ENCODE results near the gene TSR3.

TSR3 gene

GRCh38 chr16:1325673-1326371 is 25.9 kb downstream of the TSR3 start:
- no peak for DNase-seq (ENCODE audit: low read depth in 2 of 2)

DNA sequence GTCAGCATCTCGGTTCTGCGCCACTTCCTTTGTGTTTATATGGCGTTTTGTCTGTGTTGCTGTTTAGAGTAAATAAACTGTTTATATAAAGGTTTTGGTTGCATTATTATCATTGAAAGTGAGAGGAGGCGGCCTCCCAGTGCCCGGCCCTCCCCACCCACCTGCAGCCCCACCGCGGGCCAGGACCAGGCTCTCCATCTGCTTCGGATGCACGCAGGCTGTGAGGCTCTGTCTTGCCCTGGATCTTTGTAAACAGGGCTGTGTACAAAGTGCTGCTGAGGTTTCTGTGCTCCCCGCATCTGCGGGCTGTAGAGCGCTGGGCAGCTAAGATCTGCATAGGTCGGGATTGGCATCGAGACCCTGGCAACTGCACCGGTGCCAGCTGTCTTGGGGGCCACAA is 26.4 kb downstream of the TSR3 start:
- no peak for DNase-seq (ENCODE audit: low read depth in 2 of 2)

DNA sequence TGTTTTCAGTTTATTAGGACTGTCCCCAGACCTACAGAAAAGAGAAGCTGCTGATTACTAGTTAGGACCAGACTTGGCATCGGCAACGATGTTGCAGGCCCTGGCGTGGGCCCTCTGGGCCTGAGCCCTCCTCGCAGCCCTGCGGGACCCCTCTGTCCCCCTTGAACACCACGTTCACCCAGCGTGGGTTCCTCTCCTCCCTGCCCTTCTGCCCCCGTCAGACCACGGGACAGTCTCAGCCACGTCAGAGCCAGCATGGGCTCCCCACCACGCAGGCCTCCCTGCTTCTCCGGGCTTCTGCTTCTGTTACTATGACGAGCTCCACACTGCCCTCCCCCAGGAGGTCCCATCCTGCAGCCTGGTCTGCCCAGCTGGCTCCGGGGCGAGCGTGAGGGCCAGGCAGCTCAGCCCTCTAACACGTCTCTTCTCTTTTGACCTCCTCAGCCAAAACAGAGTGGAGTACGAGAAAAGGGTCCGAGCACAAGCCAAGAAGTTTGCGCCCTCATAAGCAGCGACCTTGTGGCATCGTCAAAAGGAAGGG is 27.3 kb downstream of the TSR3 start:
- DNase-seq (ENCODE audit: low read depth in 2 of 2) = no peak

DNA sequence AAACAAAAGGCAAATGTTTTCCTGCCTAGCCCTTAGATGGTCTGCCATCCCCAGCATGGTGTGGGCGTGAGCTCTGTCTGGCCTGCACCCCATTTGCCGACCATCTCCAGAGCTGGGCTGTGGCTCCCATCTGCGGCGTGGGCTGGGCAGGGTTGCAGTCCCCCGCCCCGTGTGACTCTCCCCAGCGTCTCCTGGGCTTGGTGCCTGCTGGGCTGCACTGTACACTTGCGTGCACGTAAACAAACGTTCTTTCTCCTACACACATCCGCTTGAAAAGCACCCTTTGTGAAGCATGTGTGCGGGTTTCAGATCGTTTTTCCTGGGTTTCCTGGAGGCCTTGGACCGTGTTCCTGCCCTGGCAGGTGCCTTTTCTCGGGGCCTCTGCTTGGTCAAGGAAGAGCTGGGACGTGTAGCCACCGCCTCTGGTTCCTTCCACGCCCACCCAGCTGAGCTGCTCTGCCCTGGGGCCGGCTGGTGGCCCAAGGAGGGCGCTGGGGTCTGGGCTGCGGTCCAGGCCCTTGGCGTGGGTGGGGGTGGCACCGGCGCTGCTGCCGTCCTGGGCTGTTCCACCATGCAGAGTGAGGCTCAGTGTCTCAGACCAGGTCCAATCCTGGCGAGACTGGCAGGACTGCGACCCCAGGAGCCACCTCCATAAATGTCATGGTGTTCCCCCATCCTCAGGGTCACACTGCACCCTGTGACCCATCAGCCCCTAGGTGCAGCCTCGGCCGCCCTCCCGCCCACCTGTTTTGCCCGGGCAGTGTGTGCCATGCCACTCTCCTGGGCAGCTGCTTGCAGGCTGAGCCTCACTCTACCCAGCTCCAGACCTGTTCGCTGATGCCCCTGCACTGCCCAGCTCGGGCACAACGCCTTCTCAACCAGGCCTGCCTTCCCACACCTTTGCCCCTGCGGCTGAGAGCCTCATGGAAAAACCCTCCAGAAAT is 28.1 kb downstream of the TSR3 start:
- DNase-seq (ENCODE audit: low read depth in 2 of 2) = no peak

DNA sequence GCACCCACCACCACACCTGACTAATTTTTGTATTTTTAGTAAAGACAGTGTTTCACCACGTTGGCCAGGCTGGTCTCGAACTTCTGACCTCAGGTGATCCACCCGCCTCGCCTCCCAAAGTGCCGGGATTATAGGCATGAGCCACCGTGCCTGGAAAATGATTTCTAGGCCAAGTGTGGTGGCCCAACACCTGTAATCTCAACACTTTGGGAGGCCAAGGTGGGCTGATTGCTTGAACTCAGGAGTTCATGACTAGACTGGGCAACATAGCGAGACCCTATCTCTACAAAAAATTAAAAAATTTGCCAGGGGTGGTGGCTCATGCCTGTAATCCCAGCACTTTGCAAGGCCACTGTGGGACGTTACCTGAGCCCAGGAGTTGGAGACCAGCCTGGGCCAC is 29.3 kb downstream of the TSR3 start:
- DNase-seq (ENCODE audit: low read depth in 2 of 2) = no peak

- no peak for DNase-seq (ENCODE audit: low read depth in 2 of 2)
Measured at GRCh38 chr16:1320658-1321240, 30.9 kb downstream of the TSR3 start.

GRCh38 chr16:1320097-1320496 is 31.6 kb downstream of the TSR3 start:
- no peak for DNase-seq (ENCODE audit: low read depth in 2 of 2)

GRCh38 chr16:1319041-1319440 is 32.6 kb downstream of the TSR3 start:
- DNase-seq (ENCODE audit: low read depth in 2 of 2) = no peak

DNA sequence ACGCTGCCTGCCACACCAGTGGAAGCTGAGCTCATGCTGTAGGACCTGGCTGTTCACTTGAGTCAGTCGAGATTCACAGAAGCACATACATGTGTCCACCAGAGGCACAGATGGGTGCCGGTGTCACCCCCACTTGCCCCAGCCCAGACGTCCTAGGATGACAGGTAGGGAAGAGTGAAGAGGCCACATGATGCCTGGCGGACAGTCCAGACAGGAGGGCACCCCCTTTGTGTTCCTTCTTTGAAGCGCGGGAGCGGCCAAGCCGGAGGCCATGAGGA is 33.5 kb downstream of the TSR3 start:
- no peak for DNase-seq (ENCODE audit: low read depth in 2 of 2)

DNA sequence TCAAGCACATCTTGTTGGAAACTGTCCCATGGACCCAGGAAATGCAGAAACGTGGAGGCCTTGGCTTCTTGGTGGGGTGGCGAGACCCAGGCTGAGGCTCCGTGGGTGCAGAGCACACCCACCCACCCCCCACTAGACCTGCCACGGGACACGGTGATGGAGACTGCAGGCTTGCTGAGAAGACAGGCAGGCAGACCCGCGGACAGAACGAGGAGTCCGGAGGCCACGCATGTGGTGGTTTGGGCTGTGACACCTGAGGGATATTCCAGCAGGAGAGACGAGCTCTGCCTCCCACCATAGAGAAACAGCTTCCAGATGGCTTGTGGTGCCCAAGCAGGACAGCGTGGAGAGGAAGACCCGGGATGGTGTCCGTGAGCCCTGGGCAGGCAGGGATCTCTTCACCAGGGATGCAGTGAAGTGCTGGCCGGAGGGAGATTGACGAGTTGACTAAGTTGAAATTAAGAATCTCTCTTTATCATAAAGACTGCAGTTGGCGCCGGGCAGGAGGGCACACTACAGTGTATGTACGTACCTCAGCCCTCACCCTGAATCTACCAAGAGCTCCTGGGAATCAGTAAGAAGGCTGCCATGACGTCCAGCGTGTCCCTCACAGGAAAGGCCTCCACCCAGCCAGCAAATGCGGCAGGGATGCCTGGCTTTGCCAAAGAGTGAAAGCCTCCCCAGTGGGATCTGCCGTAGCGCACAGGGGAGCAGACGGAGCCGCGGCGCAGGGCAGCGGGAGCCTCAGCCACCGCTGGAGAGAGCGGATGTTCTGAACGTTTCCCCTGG is 34.0 kb downstream of the TSR3 start:
- no peak for DNase-seq (ENCODE audit: low read depth in 2 of 2)

DNA sequence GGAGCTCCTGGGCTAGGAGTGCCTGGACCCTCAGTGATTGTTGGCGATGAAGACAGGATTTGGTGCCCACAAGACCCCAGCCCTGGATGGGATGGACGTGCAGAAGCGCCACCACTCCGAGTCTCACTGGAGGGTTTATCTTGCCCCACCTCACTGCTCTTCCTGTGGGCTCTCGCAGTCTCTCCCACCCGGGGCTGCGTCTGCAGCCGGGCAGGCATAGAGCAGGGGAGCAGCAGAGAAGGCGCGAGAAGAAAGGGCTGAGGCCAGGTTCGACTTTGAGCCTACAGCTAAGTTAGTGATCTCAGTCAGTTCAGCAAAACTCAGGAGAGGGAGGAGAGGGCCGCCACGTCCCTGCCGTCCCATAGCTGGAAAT is 35.7 kb downstream of the TSR3 start:
- DNase-seq (ENCODE audit: low read depth in 2 of 2) = no peak

GRCh38 chr16:1315081-1316032 is 36.3 kb downstream of the TSR3 start:
- no peak for DNase-seq (ENCODE audit: low read depth in 2 of 2)

DNA sequence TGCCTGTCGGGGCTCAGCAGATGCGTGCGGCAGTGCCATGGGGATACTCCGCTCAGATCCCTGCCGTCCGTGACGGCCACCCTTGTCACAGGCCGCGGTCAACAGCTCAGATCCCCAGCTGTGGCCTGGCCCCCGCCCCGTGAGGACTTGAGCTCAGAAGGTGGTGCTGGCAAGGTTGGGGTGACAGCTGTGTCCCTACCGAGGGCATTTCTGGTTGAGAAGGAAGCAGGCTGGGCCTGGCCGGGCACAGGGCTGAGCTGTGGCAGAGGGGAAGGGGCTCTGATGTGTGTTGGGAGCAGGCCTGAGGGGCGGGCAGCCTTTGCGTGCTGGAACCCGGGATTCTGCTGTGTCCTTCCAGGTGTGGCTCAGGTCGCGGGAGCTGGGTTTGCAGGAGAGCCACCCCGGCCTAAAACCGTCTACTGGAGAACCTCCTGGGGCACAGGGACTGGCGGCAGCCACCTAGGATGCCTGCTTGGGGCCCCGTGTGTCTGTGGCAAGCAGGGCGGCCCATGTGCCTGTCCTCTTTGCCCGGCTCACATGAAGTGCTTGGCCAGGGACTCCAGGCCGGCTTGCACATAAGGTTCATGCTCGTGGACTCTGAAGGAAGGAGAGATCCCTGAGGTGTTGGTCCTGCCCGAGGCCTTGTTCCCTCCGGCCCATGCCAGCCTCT is 37.1 kb downstream of the TSR3 start:
- DNase-seq (ENCODE audit: low read depth in 2 of 2) = no peak

DNA sequence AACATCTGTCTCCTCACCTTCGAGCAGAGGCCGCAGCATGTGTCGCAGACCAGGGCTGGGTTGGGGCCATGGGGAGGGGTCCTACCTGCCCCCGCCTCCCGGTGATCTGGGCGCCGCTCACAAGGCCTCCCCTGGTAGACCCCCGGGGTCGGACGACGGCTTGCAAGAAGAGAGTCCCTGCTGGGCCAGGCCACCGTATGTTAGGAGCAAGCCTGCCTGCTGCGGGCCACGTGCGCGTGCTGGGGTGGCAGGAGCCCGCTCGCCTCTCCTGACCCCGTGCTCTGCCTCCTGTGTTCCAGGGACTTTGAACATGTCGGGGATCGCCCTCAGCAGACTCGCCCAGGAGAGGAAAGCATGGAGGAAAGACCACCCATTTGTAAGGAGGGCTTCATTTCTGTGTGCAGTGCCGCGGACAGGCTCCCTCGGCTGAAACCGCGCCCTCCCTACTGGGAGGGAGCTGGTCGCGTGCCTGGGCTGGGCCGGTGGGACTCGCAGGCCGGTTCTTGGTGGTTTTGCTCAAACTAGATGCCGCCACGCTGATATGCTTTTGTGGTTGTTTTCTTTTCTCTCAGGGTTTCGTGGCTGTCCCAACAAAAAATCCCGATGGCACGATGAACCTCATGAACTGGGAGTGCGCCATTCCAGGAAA is 37.8 kb downstream of the TSR3 start:
- DNase-seq (ENCODE audit: low read depth in 2 of 2) = no peak

DNA sequence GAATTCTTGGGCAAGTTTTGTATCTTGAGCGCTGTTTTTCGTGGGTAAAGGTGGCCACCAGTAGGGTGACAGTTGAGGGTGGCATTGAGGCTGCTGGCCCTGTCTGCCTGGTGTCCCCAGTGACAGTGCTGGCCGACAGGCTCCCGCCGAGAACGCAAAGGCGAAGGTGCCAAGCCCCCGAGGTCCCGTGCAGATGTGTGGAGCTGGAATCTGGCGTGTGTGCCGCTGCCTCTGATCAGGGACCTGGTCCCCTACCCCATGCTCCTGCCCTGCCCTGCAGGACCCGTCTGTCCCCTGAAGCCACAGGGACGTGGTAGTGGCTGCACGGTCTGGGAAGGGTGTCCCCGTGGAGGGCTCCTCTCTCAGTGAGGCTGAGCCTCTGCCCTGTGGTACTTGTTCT is 38.8 kb downstream of the TSR3 start:
- DNase-seq (ENCODE audit: low read depth in 2 of 2) = no peak

DNA sequence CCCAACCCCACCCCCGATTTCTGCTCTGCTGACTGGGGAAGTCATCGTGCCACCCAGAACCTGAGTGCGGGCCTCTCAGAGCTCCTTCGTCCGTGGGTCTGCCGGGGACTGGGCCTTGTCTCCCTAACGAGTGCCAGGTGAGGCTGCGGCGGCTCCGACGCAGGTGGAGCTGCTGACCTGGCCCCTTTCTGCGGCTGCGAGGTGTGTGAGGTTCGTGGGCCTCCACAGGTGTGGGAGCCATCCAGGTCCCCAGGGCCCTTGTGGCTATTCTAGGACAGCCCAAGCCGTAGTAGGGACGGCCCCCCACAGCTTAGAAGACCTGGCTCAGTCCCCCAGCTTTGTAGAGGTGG is 39.2 kb downstream of the TSR3 start:
- no peak for DNase-seq (ENCODE audit: low read depth in 2 of 2)

DNA sequence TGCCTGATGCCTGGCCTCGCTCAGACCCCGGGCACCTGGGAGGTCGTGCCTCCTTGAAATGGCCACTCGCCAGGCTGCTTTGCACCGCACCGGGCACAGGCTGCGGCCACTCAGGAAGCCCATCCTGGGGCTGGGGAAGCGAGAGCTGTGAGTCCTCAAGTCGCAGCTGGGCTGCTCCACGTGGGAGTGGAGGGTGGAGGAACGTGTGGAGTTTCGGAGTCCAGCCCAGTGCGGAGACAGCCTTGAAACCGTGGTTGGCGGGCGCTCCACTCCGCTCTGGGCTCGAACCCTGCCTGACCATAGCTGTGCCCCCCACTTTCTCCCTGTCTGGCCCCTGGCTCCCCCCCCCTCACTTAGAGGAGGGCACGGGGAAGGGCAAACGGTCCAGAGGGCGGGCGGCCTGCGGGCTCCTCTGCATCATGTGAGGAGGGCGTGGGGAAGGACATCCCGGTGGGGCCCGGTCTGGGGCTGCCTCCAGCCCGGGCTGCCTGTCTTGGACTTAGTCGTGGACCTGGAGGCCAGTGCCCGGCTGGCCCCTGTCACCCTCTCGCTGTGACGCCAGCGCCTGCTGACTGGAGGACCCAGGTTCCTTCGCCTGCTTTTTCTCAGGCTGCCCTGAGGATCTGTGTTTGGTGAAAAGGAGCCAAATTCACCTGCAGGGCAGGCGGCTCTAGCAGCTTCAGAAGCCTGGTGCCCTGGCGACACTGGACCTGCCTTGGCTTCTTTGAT is 39.8 kb downstream of the TSR3 start:
- no peak for DNase-seq (ENCODE audit: low read depth in 2 of 2)

DNA sequence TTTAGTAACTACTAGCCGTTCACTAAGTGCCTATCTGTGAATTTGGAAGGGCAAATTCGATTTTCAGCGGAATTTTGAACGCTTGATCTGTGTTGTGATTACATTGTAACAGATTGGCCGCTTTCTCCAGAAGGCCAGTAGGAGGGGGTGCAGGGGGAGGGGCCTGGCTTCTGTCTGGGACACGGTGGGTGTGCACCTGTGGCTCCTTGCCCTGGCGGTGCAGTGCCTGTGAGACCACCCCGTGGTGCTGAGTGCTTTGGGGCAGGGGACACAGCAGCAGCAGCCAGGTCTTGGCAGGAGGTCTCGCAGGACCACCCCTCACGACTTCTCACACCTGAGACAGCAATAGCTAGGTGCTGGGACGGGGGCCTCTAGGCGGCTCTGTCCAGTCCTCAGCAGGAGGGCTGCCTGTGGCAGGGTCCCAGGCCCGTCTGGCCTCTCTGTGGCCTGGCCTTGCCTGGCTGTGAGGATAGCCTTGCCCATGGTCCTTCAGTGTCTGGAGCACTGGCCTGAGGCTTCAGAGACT is 40.4 kb downstream of the TSR3 start:
- no peak for DNase-seq (ENCODE audit: low read depth in 2 of 2)

- DNase-seq (ENCODE audit: low read depth in 2 of 2) = no peak
Measured at GRCh38 chr16:1310832-1311200, 40.9 kb downstream of the TSR3 start.
